Hepatocyte (in vitro differentiated cells): Measurements from ENCODE around the gene PSMD1. TPM values are rescaled to one million over a fixed set of nuclear protein-coding genes. Genes with fewer than 3 reads are reported as not detected.

Experiments used
- DNase-seq: peaks from one replicate; pipeline ENCODE4 v3.0.0-alpha.2; 2016; ENCODE audit warnings: low spot score
- H2AFZ ChIP-seq: fragments of 200-600 bp; sonication (generic); 2 replicates; pipeline ENCODE4 v1.6.0; 2016; ENCODE audit warnings: antibody characterized with exemption, mild to moderate bottlenecking
- H3K27ac ChIP-seq: fragments of 200-600 bp; sonication (generic); 2 replicates; pipeline ENCODE4 v1.5.1; 2016; ENCODE audit warnings: mild to moderate bottlenecking
- H3K27me3 ChIP-seq: fragments of 200-600 bp; sonication (generic); 2 replicates; pipeline ENCODE4 v1.6.1; 2016
- H3K36me3 ChIP-seq: fragments of 200-600 bp; sonication (generic); replicated peaks from 2 replicates; pipeline ENCODE4 v1.5.1; 2016; ENCODE audit warnings: low read depth; ENCODE audit not compliant: insufficient read depth
- H3K4me1 ChIP-seq: fragments of 200-600 bp; sonication (generic); 2 replicates; pipeline ENCODE4 v1.5.1; 2016; ENCODE audit warnings: mild to moderate bottlenecking, moderate library complexity; ENCODE audit not compliant: insufficient read depth
- H3K4me2 ChIP-seq: fragments of 200-600 bp; sonication (generic); 2 replicates; pipeline ENCODE4 v1.6.0; 2016
- H3K4me3 ChIP-seq: fragments of 200-600 bp; sonication (generic); 2 replicates; pipeline ENCODE4 v1.5.1; 2016; ENCODE audit warnings: mild to moderate bottlenecking
- H3K79me2 ChIP-seq: fragments of 200-600 bp; sonication (generic); 2 replicates; pipeline ENCODE4 v1.6.0; 2017; ENCODE audit warnings: mild to moderate bottlenecking
- H3K9me2 ChIP-seq: fragments of 200-600 bp; sonication (generic); replicated peaks from 2 replicates; pipeline ENCODE4 v1.6.0; 2017; ENCODE audit warnings: mild to moderate bottlenecking; ENCODE audit not compliant: insufficient read depth
- H3K9me3 ChIP-seq: fragments of 200-600 bp; sonication (generic); 2 replicates; pipeline ENCODE4 v1.5.1; 2016; ENCODE audit warnings: low read depth, mild to moderate bottlenecking
- H4K20me1 ChIP-seq: fragments of 200-600 bp; sonication (generic); 2 replicates; pipeline ENCODE4 v1.6.0; 2016; ENCODE audit warnings: mild to moderate bottlenecking; ENCODE audit not compliant: insufficient read depth, poor library complexity, severe bottlenecking
- CTCF ChIP-seq: fragments of 200-600 bp; sonication (generic); IDR thresholded peaks from 2 replicates; pipeline ENCODE4 v1.5.1; 2016; ENCODE audit warnings: antibody characterized with exemption, mild to moderate bottlenecking; ENCODE audit not compliant: poor library complexity
- EZH2 ChIP-seq: fragments of 200-600 bp; sonication (generic); IDR thresholded peaks from 2 replicates; pipeline ENCODE4 v1.6.1; 2016; ENCODE audit warnings: antibody characterized with exemption, mild to moderate bottlenecking, borderline replicate concordance
- EZH2phosphoT487 ChIP-seq: fragments of 200-600 bp; sonication (generic); IDR thresholded peaks from one replicate; pipeline ENCODE4 v1.6.1; 2018; ENCODE audit warnings: antibody characterized with exemption, mild to moderate bottlenecking, low read depth, moderate library complexity; ENCODE audit not compliant: unreplicated experiment, severe bottlenecking
- WGBS: methylation state at CpG from one replicate; pipeline ENCODE4 v1.1.6; 2016; ENCODE audit warnings: low lambda C conversion rate; ENCODE audit errors: missing lambda C conversion rate; 5-methylcytosine and 5-hydroxymethylcytosine counted together
- polyA plus RNA-seq: library from polyadenylated mRNA; unstranded; fragments of >200 nt; fragmentation: Nextera tagmentation; extraction: Ambion mirVana; gene quantifications from 2 replicates; pipeline ENCODE4 v1.2.1, GENCODE V29; 2016
- total RNA-seq: library from RNA; depleted of rRNA; stranded (reverse); fragments of >200 nt; gene quantifications from 2 replicates; pipeline ENCODE4 v1.2.3, GENCODE V29; 2014

Gene PSMD1
- total and polyA plus RNA-seq, 2 experiments from 2014 or later = 92.9 to 106 TPM

- TF ChIP-seq EZH2phosphoT487 (no peak), EZH2 (no peak), CTCF (no peak)
- no peak overlapping the region for H3K4me3 ChIP-seq
- no peak overlapping the region for H3K27ac ChIP-seq
- H3K4me2 ChIP-seq = no peak overlapping the region
- H3K36me3 ChIP-seq = no peaks in the 10 kb centered on the region
- no peaks in the 10 kb centered on the region for H3K27me3 ChIP-seq
- peaks cover 48% of the 10 kb centered on the region for H3K4me1 ChIP-seq
- no peak overlapping the region for H2AFZ ChIP-seq
- no peaks in the 10 kb centered on the region for H3K9me2 ChIP-seq
- no peaks in the 10 kb centered on the region for H3K9me3 ChIP-seq
- H4K20me1 ChIP-seq = no peaks in the 10 kb centered on the region
- peaks cover 28% of the 10 kb centered on the region for H3K79me2 ChIP-seq
- 95% methylated on average over 9 of the region's 9 CpGs for WGBS
- no peak for DNase-seq
These were observed 70.8 kb downstream of the PSMD1 start for GRCh38 chr2:231127480-231127879.

GRCh38 chr2:231127936-231128335 lies 71.3 kb downstream of the PSMD1 start:
- 81% methylated on average over 1 of the region's 1 CpG for WGBS
- Histone ChIP-seq H3K36me3 (no peaks in the 10 kb centered on the region), H2AFZ (no peak overlapping the region), H3K4me2 (no peak overlapping the region), H3K4me1 (peaks cover 48% of the 10 kb centered on the region), H3K79me2 (peaks cover 32% of the 10 kb centered on the region), H3K27me3 (no peaks in the 10 kb centered on the region), H4K20me1 (no peaks in the 10 kb centered on the region), H3K27ac (no peak overlapping the region), H3K4me3 (no peak overlapping the region), H3K9me2 (no peaks in the 10 kb centered on the region), H3K9me3 (no peaks in the 10 kb centered on the region)
- no peak for TF ChIP-seq CTCF
- DNase-seq = no peak

GRCh38 chr2:231128541-231128940 lies 71.9 kb downstream of the PSMD1 start:
- Histone ChIP-seq H4K20me1 (no peaks in the 10 kb centered on the region), H3K4me3 (no peak overlapping the region), H3K9me3 (no peaks in the 10 kb centered on the region), H3K36me3 (no peaks in the 10 kb centered on the region), H3K4me2 (no peak overlapping the region), H3K27ac (no peak overlapping the region), H2AFZ (no peak overlapping the region), H3K9me2 (no peaks in the 10 kb centered on the region), H3K79me2 (peaks cover 32% of the 10 kb centered on the region), H3K4me1 (peaks cover 47% of the 10 kb centered on the region), H3K27me3 (no peaks in the 10 kb centered on the region)
- DNase-seq = no peak
- no peak for TF ChIP-seq EZH2phosphoT487
- no peak for TF ChIP-seq EZH2
- no peak for TF ChIP-seq CTCF

GRCh38 chr2:231129216-231129615 lies 72.5 kb downstream of the PSMD1 start:
- DNase-seq = no peak
- Histone ChIP-seq H3K4me3 (no peak overlapping the region), H3K79me2 (peaks cover 32% of the 10 kb centered on the region), H3K4me2 (no peak overlapping the region), H3K27ac (no peak overlapping the region), H3K27me3 (no peaks in the 10 kb centered on the region), H3K36me3 (no peaks in the 10 kb centered on the region), H3K9me3 (no peaks in the 10 kb centered on the region), H4K20me1 (no peaks in the 10 kb centered on the region), H2AFZ (no peak overlapping the region), H3K4me1 (peaks cover 41% of the 10 kb centered on the region), H3K9me2 (no peaks in the 10 kb centered on the region)
- WGBS = 58% methylated on average over 1 of the region's 1 CpG
- TF ChIP-seq CTCF (no peak), EZH2phosphoT487 (no peak), EZH2 (no peak)
